GM12874 (cell line): ENCODE measurements around the gene PAXIP1.

Experiments
- TF ChIP-seq, protein P1 (sequence below): IDR thresholded peaks from 2 replicates; pipeline ENCODE4 v1.5.1; 2011; ENCODE audit warnings: low read depth, mild to moderate bottlenecking, control low read depth, low read length, moderate library complexity; ENCODE audit not compliant: insufficient read depth

The PAXIP1 gene

DNA sequence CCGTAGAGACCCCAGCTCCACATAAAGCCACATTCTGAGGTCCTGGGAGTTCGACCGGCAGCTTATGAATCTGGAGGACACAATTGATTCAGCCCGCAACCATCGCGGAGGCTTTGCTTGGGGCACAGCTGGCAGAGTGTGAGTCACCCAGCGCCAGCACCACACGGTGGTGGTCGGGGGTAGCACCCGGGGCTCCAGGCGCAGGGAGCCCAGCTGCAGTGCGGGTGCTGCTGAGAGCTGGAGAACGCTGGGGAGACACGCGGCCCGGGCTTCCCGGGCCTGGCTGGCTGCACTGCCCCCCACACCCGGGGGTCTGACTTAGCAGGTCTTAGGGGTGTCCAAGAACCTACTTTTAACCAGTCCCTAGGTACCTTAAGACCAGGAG lies 87.9 kb downstream of the PAXIP1 start:
- TF ChIP-seq, protein P1, sequence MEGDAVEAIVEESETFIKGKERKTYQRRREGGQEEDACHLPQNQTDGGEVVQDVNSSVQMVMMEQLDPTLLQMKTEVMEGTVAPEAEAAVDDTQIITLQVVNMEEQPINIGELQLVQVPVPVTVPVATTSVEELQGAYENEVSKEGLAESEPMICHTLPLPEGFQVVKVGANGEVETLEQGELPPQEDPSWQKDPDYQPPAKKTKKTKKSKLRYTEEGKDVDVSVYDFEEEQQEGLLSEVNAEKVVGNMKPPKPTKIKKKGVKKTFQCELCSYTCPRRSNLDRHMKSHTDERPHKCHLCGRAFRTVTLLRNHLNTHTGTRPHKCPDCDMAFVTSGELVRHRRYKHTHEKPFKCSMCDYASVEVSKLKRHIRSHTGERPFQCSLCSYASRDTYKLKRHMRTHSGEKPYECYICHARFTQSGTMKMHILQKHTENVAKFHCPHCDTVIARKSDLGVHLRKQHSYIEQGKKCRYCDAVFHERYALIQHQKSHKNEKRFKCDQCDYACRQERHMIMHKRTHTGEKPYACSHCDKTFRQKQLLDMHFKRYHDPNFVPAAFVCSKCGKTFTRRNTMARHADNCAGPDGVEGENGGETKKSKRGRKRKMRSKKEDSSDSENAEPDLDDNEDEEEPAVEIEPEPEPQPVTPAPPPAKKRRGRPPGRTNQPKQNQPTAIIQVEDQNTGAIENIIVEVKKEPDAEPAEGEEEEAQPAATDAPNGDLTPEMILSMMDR = no peak

DNA sequence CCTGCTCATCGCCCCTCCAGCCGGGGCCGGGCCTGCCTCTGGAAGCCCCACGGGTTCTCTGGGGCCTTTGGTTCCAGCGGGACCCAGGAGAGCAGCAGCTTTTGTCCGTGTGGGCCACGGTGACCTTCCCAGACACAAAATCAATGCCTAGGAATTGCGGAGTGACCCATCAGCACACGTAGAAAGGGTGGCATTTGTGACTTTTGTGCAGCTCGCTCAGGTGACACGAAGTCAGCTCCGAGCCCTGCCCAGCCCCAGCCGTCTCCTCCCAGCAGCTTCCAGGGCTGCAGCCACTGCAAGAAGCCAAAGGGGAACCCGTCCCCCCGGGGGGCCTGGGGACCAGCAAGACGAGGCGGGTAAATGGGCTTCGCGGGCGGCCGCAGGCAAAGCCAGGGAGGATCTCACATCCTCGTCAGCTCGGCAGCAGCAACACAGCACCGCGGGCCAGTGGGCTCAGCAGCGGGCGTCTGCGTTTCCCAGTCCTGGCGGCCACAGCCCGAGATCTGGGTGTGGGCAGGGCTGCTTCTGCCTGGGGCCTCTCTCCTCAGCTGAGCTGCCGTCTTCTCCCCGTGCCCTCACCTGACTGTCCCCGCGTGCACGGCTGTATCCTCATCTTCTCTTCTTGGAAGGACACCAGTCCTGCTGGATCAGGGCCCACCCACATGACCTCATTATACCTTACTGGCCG lies 88.5 kb downstream of the PAXIP1 start:
- TF ChIP-seq, protein P1 = no peak

DNA sequence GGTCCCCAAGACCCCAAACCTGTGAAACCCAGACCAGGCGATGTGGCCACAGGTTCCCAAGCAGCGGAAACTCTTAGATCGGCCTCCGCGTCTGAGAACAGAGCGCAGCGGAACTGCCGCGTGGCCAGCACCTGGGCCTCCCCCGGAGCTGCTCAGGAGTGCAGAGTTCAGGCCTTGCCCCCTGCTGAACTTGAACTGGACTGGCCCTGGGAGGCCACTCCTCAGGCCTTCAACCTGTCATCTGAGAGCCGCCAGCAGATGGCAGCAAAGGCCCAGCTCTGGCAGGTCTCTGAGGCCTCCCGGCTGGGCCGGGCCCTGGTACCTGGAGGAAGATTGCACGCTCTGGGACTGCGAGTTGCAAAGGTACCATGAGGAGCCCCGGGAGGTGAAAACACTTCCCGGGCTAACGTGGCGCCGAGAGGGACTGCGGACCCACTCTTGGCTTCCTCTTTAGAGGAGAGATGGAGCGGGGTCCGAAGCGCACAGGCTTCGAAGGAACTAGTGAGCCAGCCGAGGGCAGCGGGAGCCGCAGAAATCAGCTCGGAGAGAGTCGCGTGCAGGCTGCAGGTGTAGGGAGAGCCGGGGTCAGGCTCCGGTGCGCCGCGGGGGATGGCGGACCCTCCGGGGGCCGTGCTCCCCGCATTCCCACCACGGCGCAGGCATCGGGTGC lies 89.2 kb downstream of the PAXIP1 start:
- TF ChIP-seq, protein P1 = peak; percentile 92

DNA sequence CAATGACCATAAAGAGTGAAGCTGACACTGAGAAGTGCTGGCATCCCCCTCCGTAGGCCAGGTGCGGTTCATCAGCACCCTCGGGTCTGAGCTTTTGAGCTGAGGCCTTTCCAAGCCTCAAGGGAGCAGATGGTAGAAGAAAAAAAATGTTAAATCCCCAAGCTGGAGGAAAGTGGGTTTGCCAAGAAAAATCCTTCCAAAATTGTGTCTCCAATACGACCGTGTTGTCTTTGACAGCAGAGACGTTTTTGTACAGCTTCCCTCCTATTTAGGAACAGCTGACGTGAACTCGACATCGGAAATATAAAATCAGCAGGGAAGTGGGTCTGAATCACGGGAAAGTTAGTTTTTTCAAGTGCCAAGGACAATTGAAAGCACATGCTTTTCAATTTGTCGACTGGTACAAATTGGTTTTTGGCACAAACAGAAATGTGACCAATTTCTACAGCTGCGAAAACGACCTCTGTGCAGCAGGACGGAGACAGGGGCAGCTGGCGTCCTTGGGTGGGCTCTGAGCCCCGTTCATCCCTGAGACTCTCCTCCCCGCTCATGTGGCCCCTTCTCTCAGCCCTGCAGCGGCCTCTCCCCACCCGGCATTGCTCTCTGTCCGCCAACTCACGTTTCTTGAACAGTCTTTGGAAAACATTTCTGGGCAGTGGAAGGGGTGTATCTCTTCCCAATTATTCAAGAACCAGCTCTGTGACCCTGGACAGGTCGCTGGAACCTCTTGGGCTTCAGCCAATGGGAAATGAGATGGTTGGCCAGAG lies 89.9 kb downstream of the PAXIP1 start:
- TF ChIP-seq, protein P1 = no peak

DNA sequence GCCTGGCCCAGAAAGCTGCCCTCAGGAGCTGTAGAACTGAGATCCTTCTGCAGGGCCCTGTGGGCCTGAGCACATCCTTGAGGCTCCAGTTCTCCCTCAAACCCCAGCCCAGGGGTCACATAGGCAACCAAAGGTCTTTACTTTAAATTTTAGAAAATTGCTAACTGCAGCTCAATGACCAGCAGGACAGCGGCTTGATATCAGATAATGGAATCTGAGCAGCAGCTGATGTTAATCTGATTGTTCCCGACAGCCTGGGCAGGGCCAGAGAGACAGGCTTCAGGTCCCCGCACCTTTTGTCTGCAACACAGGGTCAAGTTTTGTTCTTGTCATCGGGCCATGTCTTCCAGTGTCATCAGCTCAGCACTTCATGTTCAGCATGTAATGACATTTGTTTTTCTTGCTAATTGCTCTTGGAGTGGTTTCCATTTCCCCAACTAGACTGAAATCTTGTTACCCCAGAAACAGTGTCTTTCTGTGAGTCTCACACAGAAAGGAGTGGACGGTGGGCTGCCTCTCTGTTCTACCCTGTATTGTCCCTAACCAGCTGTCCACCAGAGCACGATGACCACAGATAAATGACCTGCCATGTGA lies 91.0 kb downstream of the PAXIP1 start:
- TF ChIP-seq, protein P1 = no peak

DNA sequence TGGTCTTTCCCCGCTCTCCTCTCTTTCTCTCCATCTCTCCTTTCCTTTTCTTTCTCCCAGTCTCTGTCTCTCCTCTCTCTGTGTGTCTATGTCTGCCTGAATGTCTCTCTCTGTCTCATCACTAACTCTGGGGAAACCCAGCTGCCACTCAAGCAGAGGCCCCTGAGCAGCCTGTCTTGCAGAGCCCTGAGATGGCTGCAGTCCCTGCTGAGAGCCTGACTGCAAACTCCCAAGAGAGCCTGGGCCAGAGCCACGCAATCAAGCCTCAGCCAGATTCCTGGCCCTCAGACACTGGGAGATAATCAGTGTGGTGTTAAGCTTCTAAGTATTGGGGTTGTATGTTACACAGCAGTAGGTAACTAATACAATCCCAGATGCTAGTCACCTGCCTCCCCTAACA lies 91.5 kb downstream of the PAXIP1 start:
- TF ChIP-seq, protein P1 = no peak

DNA sequence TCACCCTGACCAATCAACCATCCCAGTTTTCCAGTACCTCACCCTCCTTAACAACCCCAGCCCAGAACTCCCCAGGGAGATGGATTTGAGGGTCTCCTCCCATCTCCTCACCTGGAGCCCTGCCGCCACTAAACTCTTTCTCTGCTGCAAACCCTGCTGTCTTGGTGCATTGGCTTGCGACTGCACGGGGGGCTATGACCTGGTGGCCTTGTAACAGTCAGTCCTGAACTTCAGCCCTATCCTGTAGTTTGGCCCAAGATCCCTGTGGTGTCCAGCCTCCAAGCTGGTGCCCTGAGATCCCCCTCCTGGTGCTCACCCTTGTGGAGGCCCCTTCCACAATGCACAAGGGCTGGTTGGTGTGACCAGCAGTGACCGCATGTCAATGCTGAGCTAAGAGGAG lies 91.9 kb downstream of the PAXIP1 start:
- TF ChIP-seq, protein P1 = no peak
